ENCODE measurements around the gene MMP26. TPM values are rescaled to one million over a fixed set of nuclear protein-coding genes. Genes with fewer than 3 reads are reported as not detected.
"Not testable (repeated sequence)": the region's sequence is repeated elsewhere in the genome, so short reads cannot be mapped to it uniquely, and the experiment has no call there.

Gene MMP26
- total RNA-seq, 1 donor from 2014 or later: not detected

DNA sequence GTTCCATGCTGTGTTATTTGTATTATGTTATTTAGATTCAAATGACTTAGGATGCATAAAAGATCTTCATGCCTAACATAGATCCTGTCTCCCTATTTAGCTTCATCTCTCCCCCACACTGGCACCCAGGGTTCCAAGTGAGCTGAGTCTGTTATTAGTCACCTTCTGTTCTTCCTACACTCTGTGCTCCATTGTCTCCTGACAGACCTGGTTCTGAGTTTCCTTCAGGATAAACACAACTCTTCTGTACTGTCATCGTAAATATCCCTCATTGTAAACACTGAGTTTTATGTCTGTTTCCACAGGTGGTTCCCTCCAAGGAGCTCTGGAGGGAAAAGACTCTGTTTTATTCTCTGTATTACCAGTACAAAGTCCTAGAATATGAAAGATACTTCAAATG lies 8.7 kb downstream of the MMP26 start:
- no peak overlapping the region for H3K4me3 ChIP-seq (ENCODE audit: low read depth, low read length)
- TF ChIP-seq, protein P1, sequence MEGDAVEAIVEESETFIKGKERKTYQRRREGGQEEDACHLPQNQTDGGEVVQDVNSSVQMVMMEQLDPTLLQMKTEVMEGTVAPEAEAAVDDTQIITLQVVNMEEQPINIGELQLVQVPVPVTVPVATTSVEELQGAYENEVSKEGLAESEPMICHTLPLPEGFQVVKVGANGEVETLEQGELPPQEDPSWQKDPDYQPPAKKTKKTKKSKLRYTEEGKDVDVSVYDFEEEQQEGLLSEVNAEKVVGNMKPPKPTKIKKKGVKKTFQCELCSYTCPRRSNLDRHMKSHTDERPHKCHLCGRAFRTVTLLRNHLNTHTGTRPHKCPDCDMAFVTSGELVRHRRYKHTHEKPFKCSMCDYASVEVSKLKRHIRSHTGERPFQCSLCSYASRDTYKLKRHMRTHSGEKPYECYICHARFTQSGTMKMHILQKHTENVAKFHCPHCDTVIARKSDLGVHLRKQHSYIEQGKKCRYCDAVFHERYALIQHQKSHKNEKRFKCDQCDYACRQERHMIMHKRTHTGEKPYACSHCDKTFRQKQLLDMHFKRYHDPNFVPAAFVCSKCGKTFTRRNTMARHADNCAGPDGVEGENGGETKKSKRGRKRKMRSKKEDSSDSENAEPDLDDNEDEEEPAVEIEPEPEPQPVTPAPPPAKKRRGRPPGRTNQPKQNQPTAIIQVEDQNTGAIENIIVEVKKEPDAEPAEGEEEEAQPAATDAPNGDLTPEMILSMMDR (conservative IDR thresholded peaks at IDR 0.05; ENCODE audit: low read depth, low read length): no peak
- no peak for DNase-seq (ENCODE audit: low read depth)

DNA sequence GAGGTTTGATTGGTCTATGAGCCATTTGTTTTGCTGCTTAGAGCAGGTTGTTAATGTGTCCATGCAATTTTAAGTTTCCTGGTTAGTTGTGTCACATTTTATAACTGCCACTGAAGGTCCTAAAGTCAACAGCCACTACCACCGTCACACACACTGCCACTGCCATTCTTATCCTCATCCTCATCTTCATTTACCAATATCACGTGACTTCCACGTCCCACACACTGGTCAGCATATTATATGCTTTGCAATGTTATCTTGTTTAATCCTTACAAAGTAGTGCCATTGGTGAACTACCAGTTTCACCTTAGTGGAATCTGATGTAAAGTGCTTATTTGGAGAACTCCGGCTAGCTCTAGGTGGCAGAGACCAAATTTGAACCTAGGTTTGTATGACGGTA lies 9.7 kb downstream of the MMP26 start:
- H3K4me3 ChIP-seq (ENCODE audit: low read depth, low read length): no peak overlapping the region
- no peak for DNase-seq (ENCODE audit: low read depth)
- TF ChIP-seq, protein P1 (conservative IDR thresholded peaks at IDR 0.05; ENCODE audit: low read depth, low read length): no peak

DNA sequence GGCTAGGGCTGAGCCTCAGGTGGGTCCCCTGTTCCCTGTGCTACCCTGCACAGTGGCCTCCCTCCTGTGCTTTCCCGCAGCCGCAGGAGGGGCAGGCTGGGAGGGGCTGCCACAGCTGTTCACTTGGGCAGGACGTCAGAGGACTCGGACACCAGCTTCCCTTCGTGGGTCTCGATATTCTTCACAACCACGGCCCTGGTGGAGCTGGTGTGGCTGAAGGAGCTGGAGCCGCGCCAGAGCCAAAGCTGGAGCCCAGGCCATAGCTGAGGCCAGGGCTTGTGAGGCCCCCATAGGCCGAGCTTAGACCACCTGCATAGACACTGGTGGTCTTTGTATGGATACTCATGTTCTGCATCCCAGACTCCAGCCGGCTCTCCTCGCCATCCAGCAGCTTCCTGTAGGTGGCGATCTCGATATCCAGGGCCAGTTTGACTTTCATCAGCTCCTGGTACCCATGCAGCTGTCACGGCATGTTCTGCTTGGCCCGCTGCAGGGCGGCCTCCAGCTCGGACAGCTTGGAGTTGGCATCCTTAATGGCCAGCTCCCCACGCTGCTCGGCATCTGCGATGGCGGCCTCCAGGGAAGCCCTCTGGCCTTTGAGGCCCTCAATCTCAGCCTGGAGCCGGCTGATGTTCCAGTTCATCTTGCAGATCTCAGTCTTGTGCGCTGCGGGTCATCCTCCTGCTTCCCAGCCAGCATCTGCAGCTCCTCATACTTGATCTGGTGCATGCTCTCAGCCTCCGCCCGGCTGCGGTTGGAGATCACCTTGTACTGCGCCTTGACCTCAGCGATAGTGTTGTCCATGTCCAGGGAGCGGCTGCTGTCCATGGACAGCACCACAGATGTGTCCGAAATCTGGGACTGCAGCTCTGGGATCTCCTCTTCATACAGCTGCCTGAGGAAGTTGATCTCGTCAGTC lies 18.3 kb downstream of the MMP26 start:
- H3K4me3 ChIP-seq (ENCODE audit: low read depth, low read length); DNase-seq (ENCODE audit: low read depth): not testable (repeated sequence)

DNA sequence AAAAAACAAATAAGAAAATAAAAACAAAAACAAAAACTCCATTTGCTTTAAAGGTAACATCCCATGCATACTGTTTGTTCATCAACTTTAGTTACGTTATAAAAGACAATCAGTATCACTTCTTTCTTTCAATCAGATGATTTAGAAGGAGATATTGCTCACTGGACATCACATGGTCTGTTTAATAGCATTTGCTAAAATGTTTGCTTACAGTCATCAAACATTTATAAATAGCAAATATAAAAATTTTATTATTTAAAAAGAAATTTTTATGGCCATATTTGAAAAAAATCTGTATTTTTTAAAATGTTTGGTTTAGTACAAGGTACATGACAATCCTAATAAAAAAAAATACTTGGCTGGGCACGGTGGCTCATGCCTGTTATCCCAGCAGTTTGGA lies 22.6 kb downstream of the MMP26 start:
- no peak overlapping the region for H3K4me3 ChIP-seq (ENCODE audit: low read depth, low read length)
- no peak for DNase-seq (ENCODE audit: low read depth)
- TF ChIP-seq, protein P1 (conservative IDR thresholded peaks at IDR 0.05; ENCODE audit: low read depth, low read length): no peak

DNA sequence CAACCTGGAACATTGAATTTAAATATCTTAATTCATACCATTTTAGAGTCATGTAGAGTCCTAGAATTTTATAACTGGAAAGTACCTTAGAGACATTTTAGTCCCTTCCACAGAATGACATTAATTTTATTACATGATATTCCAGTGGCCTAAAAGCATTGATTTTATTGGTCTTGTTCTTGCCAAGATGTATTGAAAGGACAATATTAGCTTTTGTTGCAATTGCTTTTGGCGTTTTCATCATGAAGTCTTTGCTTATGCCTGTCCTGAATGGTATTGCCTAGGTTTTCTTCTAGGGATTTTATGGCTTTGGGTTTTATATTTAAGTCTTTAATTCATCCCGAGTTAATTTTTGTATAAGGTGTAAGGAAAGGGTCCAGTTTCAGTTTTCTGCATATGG lies 36.2 kb downstream of the MMP26 start:
- DNase-seq (ENCODE audit: low read depth): no peak
- no peak overlapping the region for H3K4me3 ChIP-seq (ENCODE audit: low read depth, low read length)
- TF ChIP-seq, protein P1 (conservative IDR thresholded peaks at IDR 0.05; ENCODE audit: low read depth, low read length): no peak

DNA sequence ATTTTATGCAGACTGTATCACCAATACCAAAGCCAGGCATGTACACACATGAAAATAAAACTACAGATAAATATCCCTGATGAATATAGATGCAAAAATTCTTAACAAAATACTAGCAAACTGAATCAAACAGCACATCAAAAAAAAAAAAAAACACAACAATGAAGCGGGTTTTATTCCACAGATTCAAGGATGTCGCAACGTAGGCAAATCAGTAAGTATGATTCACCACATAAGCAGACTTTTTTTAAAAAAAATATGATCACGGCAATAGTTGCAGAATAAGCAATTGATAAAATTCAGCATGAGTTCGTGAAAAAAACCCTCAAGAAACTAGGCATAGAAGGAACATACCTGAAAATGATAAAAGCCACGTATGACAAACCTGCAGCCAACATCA lies 43.9 kb downstream of the MMP26 start:
- H3K4me3 ChIP-seq (ENCODE audit: low read depth, low read length): no peak overlapping the region
- no peak for DNase-seq (ENCODE audit: low read depth)
- TF ChIP-seq, protein P1 (conservative IDR thresholded peaks at IDR 0.05; ENCODE audit: low read depth, low read length): no peak

DNA sequence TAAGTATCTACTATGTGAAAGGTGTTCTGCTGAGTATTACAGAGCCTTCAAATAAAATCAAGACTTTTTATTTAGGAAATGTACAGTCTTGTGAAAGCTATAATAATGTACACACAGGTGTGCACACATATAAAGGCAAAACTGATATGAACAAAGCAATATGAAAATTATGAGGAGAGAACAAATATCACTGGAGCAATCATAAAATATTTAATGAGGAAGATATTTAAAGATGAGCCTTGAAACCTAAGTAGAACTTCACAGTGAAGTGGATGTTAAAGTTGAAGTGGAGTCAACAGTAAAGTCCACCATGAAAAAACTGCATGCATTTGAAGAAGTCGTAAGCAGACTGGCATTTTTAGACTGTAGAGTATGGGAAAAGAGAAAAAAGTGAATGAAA lies 46.6 kb downstream of the MMP26 start:
- TF ChIP-seq, protein P1 (conservative IDR thresholded peaks at IDR 0.05; ENCODE audit: low read depth, low read length): no peak
- H3K4me3 ChIP-seq (ENCODE audit: low read depth, low read length): no peak overlapping the region
- no peak for DNase-seq (ENCODE audit: low read depth)

Other genes starting within 250 kb of the MMP26 start
- not detected in 2 replicates for gene OR52K1, start 222.1 kb upstream of the MMP26 start, total RNA-seq
- not detected in 2 replicates for gene OR52M1, start 159.6 kb upstream of the MMP26 start, total RNA-seq
- gene OR52I2, start 123.0 kb upstream of the MMP26 start, total RNA-seq: not detected in 2 replicates
- not detected in 2 replicates for gene OR52I1, start 110.7 kb upstream of the MMP26 start, total RNA-seq
- gene TRIM68, start 96.6 kb upstream of the MMP26 start, total RNA-seq: 7.9 and 8.5 TPM in 2 replicates
- not detected in 2 replicates for gene OR51D1, start 67.3 kb upstream of the MMP26 start, total RNA-seq
- not detected in 2 replicates for gene OR51E1, start 60.8 kb upstream of the MMP26 start, total RNA-seq
- gene OR51E2, start 6.9 kb upstream of the MMP26 start, total RNA-seq: not detected in 2 replicates
- gene OR51F1, start 65.2 kb downstream of the MMP26 start, total RNA-seq: not detected in 2 replicates
- gene OR52R1, start 99.6 kb downstream of the MMP26 start, total RNA-seq: not detected in 2 replicates
- not detected in 2 replicates for gene OR51F2, start 116.5 kb downstream of the MMP26 start, total RNA-seq
- gene OR51S1, start 144.4 kb downstream of the MMP26 start, total RNA-seq: not detected in 2 replicates
- gene OR51T1, start 177.1 kb downstream of the MMP26 start, total RNA-seq: not detected in 2 replicates
- gene OR51A7, start 199.0 kb downstream of the MMP26 start, total RNA-seq: not detected in 2 replicates
- not detected in 2 replicates for gene OR51G2, start 214.6 kb downstream of the MMP26 start, total RNA-seq
- gene OR51G1, start 219.6 kb downstream of the MMP26 start, total RNA-seq: not detected in 2 replicates
- gene OR51A4, start 242.8 kb downstream of the MMP26 start, total RNA-seq: not detected in 2 replicates

All from epithelial cell of proximal tubule (primary cell).